NCI-H187 (cell line): Measurements from ENCODE around the gene SH2D7.

Source experiments
- DNase-seq, 2 experiments: peaks; one replicate each; lab custom pipeline; 2025; lab: John Stamatoyannopoulos, UW

Gene SH2D7

DNA sequence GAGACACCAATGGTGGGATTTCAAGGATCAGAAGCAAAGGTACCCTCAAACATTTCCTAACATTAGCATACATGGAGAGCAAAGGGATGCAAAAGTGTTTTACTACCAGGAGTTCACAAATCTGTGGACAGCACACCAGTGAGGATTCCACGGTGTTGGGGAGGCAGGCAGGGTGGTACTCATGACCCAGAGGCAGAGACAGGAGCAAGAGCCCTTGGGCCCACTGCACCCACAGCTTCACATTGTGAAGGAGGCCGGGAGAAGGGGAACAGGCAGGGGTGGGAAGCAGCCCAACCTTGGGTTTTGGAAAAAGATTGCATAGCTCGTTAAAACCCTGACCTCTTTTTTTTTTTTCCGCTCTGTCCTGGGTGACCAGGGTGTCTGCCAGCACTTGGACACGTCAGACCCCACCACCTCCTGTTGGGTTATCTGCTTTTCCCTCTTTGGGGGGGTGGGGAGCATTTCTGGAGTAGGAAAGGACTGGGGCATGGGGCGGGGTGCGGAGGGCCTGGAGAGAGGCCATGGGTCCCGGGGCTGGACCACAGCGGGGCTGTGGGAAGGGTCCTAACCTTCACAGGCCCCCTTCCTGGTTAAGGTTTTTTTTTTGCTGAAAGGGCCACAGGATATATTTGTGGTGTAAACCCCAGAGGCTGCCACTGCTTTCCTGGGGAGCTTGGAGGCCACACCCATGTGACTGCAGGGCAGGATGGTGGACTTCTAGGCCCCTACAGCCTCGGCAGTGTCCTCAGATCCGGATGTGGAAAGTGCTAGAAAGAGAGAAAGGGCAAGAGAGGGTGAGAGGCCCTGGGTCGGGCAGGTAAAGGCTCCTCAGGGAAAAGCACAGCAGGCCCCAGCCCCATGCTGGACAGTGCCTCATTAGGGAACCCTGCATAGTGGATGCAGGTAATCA lies 12.5 kb downstream of the SH2D7 start:
- DNase-seq, result no peak

DNA sequence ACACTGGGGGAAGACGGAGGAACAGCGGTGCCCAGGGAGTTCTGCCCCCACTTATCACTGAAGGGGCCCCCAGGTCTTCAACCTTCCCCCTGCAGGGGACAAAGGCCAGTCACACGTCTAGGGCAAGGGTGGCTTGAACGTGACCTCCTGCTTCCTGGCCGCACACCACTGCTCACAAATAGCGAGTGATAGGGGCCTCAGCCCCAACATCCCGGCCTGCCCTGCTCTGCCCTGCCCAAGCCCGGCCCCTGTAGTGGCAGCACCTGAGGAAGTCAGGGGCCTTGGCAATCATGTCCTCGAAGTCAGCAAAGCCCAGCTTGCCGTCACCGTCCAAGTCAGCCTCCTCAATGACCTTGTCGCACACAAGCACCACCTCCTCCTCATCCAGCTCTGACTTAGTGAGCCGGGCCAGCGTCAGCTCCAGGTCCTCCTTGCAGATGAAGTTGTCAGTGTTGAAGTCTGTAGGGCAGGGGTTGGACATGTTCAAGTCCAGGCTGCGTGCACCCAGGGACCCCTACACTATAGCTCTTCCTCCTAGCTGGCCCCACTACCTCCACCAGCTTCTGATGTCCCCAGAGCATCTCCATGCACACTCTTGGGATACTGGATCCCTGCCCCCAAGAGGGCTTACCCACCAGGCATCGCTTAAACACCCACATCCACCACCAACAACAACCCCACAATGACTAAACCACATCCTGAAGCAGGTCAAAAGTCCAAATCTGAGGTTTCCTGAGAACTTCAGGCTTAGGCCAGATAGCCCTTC lies 13.3 kb downstream of the SH2D7 start:
- no peak for DNase-seq

DNA sequence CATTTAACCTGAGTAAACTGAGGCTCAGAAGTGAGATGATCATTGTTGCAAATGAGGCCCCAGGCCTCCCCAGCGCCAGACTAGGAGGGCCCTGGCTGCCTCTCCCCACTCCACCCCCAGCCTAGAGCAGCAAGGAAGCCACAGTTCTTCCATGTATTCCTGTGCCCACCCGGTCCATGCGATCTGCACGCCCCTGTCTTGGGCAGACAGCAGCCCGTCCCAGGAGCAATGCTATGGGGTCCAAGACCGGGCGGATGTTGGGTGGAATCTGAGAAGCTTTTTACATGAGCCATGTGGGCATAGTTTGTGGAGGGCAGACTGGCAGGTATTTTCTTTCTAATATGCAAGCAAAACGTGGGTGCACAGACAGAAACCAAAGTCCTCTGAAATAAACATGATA lies 15.1 kb downstream of the SH2D7 start:
- no peak for DNase-seq

DNA sequence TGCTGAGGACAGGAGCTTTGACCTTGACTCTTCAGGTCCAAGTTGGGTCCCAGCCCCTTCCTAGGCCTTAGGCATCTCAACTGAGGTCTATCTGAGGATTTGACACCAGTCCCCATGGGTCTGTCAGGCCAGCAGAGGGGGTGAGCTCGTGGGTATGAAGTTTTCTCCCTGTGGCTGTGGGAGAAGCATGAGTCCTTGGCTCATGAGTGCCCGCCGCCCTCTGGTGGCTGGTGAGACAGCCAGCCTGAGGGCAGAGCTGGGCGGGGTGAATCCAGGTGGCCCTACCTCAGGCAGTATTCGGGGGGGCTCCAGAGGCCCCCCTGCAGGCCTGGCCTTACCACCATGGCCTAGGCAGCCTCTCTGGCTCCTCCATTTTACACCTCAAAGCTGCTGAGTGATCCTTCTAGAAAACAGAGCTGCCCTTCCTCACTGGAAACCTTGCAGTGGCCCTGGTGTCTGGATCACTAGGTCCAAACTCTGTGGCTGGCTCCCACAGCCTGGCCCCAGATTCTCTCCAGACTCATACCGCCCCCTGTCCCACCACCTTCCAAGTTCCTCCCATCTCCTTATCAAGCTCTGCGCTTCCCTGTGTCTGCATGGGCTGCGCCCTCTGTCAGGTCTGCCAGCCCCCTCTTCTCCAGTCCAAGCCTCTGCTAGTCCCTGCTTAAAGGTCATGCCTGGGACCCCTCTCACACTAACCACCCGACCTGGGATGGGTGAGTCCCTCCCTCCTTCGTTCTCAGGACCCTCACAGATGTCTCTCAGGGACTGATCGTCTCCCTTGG lies 16.1 kb downstream of the SH2D7 start:
- no peak for DNase-seq

DNA sequence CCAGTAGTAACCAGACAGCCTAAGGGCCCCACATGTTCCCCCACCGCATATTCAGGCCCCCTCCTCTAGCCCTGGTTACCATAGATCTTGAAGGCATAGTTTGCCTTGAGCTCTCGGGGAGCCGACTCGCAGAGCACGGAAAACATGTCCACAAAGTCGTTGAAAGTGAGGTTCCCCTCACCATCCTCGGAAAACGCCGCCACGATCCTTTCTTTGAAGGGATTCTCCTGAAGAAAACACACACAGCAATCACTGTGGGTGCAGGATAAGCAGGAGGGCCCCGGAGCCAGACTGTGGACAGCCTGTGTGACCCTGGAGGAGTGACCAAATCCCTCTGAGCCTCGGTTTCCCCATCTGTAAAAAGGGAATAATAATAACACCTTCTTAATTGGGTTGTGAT lies 16.8 kb downstream of the SH2D7 start:
- no peak for DNase-seq

DNA sequence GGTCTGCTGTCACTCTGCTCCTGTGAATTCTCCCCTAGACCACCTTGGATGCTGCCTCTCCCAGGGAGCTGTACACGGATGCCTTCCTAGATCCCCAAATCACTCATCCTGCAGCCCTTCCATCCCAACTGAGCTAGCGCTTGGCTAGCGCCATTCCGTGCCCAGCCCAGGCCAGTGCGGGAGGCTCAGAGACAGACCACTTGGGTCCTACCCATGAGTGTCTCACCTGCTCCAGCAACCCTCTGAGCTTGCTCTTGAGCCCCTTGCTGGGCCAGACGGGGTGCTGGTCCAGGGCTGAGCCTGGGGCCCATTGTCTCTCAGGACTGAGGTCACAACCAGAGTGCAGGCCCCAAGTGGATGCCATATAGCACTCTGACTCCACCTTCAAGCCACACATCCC lies 17.7 kb downstream of the SH2D7 start:
- no peak for DNase-seq

DNA sequence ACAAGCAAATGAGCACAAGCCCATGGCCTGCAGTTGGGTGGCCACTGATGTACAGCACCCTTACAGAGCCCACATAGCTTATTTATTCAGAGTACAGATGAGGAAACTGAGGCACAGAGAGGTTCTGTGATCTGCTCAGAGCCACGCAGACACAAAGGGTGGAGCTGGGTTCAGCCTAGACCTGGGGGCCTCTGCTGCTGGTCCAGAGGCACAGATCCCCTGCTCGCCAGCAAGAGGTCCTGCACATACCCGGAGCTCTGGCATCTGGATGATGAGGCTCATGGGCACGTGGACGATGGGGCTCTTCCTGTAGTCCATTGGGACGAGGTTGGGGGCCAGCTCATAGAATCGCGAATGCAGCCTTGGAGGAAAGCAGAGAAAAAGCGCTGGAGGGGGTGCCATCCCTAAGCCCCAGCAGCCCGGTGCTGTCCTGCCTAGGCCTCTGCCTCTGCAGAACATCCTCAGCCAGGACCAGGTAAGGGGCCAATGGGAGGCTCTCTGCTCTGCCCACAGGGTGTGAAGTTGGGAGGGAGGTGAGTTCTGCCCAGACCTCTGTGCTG lies 18.6 kb downstream of the SH2D7 start:
- DNase-seq, result no peak

DNA sequence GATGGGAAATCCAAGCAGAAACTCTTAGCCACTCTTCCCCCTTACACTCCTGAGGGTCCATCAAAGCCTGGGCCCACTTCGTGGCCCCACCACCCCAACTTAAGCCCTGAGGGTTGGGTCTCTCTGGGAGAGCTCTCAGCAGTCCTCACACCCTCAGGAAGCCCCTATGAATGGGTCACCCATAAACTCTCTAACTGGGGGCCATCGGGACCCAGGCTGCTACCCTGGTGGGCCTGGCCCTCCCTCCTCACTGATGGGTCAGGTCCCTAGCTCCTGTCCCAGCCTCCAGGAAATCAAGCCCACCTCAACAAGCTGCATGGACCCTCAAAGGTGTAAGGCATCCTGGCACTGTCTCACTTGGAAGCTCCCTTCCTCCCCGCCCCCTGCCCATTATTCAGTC lies 19.4 kb downstream of the SH2D7 start:
- DNase-seq, result no peak

DNA sequence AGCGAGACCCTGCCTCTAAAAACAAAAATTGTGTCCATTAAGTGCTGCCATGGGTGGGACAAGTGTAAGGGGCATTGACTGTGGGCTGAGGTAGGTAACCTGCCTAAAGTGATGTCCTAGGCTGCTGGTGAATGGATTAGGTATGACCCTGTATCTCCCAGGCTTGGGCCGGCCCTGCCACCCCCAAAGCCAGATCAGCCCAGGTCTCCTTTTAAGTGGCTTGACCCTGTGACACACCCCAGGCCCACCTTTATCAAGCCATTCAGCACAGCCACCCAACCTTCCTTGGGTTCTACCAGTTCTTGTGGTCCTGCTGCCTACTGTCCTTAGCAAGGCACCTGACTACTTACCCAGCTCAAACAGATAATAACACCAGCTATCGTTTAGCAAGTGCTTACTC lies 20.2 kb downstream of the SH2D7 start:
- no peak for DNase-seq

DNA sequence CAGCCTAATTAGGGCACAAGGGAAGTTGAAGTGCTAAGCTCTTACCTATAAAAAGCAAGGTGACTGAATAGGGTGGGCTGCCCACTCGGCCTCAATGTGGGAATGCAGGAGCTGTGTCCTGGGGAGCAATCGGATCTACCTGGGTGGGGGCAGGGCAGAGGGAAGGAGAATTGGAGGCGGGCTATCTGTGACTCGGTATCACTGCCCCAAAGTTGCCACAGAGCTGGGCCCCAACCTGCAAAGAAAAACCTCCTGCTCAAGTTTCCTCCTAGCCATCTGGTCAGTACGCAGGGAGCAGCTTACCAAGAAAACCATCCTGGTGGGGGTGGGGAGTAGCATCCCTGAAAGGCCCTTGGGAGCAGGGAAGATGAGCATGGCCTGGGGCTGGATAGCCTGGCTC lies 28.2 kb downstream of the SH2D7 start:
- DNase-seq, result no peak

DNA sequence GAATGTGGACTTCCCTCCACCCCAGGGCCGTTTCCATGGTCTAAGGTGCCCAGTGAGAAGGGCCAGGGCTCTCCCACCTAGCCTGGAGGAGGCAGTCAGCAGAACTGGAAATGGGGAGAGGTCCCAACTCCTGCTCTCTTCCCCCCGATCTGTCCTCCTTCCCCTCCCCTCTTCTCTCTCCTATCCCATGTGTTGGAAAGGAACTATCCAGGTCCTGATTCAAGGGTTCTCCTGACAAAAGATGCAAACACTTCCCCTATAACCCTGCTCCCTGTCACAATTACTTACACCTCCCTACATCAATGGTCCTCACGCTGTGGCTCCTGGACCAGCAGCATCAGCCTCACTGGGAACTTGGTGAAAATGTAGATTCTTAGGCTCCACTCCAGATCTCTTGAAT lies 32.9 kb downstream of the SH2D7 start:
- DNase-seq, result no peak

DNA sequence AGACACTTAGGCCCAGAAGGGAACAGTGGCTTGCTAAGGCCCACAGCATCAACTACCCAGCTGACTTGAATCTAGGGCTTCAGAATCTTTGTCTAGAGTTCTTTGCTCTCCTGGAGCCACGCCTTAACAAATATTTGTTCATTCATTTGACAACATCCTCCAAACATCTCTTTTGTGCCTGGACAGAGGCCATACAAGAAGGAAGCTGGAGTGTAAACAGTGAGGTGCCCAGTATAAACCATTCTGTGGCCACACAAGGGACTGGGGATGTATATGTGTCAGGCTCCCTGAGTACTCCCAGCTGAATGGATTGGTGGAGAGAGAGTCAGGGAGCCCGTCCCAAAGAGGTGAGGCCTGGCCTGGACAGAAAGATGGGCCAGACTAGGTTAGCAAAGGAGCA lies 35.5 kb downstream of the SH2D7 start:
- no peak for DNase-seq

DNA sequence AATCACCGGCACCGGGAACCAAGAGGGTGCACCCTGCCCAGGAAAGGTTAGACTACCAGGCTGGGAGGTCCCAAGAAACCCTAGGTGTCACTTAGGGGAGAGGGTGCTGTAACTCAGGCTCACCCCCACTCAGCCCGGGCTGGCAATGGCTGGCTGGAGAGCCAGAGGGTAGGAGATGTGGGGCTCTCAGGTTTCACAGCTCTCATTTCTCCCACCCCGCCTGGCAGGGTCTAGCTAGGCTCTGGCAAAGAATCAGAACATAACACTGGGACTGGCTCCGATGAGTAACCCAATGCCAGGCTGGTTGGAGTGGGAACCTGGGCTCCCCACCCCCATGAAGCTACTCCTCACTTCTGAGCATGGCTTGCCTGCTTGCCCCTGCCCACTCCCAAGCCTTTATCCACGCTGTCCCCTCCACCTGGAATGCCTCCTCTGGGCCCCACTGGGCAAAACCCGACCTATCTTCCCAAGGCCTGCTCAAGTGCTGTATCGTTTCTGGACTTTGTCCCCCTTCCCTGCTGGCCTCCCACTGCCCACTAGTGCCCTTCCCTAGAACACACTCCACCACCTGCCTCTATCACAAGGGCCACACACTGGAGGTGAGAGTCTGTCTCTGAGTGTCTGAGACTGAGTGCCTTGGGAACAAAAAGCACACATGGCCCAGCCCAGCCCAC lies 36.9 kb downstream of the SH2D7 start:
- DNase-seq, result no peak

DNA sequence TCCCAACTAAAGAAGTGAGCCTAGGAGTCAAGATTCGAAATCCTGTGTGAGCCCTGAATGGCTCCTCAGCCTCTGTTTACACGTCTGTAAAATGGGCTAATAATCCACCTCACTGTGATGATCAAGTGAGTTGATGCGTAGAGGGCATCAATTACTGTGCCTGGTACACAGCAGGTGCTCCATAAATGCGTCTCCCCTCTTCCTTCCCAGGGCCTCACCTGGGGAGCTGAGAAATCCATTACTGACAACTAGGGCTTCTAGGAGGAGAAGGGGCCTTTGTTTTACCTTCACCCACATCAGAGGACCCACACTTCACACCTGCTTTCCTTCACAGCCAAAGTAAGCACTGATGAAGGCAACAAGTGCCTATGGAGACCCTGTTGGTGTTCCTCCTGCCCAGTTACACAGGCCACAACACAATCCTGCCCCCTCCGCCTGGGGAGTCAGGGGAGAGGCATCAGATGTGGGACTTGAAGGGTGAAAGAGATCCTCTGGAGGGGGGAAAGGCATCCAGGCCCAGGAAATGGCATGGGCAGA lies 37.5 kb downstream of the SH2D7 start:
- DNase-seq, result no peak

DNA sequence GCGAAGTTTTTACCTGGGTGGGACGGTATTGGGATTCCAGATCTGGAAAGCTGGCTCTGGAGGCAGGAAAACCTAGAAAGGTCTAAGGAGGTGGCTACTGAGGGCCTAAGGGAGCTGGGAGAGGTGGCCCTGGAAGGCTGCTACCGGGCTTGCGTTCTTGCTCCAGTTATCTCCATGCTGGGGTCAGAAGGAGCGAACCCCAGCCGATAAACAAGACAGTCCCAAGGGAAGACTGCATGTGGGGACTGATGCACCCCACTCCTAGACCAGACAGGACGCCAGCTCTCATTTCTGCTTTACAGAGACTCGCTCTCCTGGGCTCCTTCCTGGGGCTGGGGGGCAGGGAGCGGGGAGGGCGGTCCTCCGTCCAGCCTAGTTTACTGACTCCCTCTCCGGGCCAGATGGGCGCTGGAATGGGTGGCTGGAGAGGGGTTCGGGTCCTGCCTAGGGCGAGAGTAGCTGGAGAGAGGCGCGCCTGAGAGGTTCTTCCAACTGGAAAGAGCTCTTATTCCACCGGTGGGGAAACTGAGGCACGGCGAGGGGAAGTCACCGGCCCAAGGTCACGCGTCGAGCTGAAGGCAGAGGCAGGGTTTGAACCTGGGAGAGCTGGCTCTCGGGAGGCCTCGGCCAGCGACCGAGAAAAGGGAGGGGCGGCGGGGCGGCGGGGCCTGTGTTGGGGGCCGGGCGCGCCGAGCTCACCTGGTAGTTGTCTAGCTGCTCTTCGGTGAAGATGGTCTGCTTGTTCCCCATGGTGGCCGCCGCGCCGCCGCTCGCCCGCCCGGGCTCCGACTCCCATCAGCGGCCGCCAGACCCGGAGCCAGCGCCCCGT lies 38.3 kb downstream of the SH2D7 start:
- DNase-seq, result no peak

DNA sequence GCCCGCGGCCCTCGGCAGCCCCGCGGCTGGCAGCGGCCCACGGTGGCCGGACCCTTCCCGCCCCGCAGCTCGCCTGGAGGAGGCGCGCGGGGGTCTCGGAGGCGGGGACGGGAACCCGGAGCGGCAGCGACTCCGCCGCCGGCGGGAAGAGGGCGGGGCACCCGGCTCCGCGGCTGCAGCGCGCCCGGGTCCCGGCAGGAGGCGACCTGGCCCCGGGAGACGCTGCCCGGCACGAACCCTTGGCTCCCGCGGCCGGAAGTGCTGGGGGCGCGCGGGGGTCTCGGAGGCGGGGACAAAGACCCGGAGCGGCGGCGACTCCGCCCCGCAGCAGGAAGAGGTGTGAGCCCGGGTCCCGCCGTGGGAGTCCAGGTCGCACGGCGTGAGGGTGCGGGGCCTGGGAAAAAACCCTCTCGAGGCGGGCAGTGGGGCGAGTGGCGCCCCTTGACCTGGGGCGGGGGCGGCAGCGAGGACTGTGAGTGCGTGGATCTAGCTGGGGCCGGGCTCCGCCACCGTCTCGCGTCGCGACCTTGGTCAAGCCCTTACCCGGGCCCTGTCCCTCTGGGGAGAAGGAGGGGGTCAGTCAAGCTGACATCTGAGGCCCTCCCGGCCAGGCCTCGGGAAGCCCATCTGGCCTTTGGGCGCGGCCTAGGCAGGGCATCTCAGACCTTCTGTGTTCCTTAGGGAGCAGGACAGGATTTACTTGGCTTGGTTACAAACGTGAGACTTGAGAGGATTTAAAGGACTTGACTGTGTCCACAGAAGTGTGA lies 39.1 kb downstream of the SH2D7 start, which contains the start of gene CIB2:
TSS of gene CIB2 (minus strand) at position 151 of the 767 bp plus-strand sequence. CDS start 230 bp downstream, outside the sequence.
- DNase-seq, result no peak

DNA sequence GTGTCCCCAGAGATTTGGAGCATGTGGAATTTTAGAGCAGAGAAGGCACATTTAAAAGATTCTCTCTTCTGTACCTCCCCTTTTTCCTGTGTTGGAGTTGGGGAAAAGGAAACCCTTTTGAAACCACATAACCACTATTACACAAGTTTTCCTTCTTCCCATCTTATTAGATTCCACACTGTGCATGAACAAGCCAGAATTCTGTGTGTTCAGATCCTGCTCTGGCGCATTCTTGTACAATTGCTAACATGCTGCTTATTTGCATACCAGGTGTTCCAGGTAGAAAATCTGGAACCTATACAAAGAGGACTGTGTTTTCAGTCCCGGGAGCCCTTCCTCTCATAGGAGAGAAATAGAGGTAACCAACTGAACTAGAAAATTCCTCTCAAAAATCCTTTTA lies 41.4 kb downstream of the SH2D7 start:
- no peak for DNase-seq

DNA sequence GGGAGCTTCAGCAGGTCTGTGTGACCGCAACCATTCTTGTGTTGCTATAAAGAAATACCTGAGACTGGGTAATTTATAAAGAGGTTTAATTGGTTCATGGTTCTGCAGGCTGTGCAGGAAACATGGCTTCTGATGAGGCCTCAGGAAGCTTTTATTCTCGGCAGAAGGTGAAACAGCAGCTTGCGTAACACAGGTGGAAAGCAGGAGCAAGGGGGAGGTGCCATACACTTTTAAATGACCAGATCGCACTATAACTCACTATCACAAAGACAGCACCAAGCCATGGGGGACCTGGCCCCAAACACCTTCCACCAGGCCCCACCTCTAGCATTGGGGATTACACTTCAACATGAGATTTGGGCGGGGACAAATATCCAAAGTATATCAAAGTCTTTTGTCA lies 47.2 kb downstream of the SH2D7 start:
- DNase-seq, result no peak

DNA sequence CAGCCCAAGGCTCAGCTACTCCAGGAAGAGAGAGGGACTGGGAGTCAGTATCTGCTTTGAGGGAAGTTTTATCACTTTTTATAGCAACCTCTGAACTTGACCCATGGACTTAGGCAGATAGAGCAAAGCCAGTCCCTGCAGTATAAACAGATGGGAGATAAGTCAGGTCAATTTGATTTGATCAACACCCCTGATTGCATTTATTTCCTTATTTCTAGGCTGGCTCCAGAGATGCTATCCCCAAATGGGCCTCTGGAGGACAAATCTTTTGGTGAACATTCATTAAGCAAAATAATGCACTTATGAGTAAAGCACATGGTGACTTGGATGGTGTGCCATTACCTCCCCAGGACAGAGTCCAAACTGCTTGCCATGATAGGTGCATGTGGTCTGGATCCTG lies 47.9 kb downstream of the SH2D7 start:
- no peak for DNase-seq

DNA sequence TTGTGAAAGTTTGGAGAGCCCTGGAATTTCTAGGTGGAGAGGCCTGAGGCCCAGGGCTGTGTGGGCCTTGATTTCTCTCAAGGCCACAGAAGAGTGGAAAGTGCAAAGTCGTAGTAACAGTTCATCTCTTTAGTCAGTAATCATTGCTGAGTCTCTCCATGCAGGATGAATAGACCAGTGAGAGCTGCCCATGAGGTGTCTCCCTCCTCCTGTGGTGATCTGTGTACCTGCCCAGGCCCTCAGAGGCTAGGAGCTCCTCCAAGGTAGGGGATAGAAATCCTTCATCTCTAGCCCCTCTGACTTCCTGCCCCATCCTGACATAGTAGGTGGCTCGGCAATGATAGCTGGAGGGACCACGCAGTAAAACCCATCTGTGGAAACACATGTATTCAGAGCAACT lies 50.0 kb downstream of the SH2D7 start:
- DNase-seq, result no peak
